ENCODE results near the gene TMEM59L. TPM values are rescaled to one million over a fixed set of nuclear protein-coding genes. Genes with fewer than 3 reads are reported as not detected.

The TMEM59L gene
- total RNA-seq, 1 donor from 2014 or later = 0.79 TPM

DNA sequence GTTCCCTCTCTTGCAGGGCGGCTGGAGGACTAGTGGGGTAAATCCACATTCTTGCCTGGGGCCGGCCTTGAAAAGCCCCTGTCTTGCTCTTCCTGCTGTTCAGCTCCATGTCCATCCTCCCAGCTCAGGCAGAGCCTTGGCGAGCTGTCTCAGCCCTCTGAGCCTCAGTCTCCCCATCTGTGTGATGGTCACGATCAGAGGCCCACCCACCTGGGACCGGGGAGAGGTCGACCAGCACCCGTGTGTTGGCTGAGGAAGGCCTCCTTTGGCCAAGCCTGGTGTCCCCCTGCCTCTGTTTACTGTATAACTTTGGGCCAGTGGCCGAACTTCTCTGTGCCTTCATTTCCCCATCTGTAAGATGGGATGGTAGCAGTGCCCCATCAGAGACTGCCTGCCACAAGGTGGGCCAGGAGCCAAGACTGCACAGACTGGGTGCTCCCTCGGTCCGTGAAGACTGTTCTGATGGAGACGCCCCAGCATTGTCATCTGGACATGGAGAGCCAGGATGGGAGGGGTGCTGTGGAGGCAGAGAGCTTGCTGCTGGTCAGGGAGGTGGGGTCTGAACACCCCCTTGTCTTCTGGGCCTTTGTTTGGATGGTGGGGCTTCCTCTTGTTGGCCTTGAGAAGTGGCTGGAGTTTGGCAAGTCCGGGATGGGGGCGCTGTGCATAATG lies 42.6 kb downstream of the TMEM59L start:
- H3K4me3 ChIP-seq (ENCODE audit: low read depth, low read length) = no peak overlapping the region
- DNase-seq (ENCODE audit: low read depth) (no peak), FAIRE-seq (no peak)
- peaks cover 8% of the 10 kb centered on the region for H3K27me3 ChIP-seq (ENCODE audit: control insufficient read depth, insufficient read depth, low read length)
- H3K36me3 ChIP-seq (ENCODE audit: control insufficient read depth, insufficient read depth, low read length) = no peaks in the 10 kb centered on the region
- TF ChIP-seq, protein P1, sequence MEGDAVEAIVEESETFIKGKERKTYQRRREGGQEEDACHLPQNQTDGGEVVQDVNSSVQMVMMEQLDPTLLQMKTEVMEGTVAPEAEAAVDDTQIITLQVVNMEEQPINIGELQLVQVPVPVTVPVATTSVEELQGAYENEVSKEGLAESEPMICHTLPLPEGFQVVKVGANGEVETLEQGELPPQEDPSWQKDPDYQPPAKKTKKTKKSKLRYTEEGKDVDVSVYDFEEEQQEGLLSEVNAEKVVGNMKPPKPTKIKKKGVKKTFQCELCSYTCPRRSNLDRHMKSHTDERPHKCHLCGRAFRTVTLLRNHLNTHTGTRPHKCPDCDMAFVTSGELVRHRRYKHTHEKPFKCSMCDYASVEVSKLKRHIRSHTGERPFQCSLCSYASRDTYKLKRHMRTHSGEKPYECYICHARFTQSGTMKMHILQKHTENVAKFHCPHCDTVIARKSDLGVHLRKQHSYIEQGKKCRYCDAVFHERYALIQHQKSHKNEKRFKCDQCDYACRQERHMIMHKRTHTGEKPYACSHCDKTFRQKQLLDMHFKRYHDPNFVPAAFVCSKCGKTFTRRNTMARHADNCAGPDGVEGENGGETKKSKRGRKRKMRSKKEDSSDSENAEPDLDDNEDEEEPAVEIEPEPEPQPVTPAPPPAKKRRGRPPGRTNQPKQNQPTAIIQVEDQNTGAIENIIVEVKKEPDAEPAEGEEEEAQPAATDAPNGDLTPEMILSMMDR (IDR thresholded peaks at IDR 0.05; ENCODE audit: insufficient read depth, low read length, severe bottlenecking) = no peak

DNA sequence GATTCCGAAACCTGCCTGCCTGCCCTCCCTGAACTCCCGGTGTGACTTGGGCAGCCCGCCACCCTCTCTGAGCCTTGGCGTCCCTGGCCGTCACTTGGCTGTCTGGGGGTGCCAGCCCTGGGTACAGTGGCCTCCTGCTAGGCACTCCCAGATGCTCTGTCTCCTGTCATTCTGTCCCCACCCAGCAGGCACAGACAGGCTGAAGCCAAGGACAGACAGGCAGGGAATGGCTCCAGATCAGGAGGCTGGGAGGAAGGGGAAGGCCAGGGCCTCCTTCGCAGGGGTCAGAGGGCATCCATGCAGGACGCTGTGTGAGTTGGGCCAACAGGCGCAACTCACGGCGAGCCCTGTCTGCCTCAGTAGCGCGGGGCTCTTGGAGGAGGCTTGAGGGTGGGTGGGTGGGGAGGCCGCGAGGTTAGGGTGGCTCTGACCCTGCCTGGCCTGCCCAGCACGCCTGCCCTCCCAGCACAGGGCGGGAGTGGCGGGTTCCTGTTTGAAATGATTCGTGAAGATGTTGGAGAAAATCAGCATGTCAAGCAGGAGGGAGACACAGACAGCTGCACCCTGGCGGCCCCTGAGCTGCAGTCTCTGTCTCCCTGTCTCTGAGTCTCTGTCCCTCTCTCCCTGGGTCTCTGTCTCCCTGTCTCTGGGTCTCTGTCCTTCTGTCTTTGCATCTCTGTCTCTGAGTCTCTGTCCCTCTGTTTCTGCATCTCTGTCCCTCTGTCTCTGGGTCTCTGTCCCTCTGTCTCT lies 43.8 kb downstream of the TMEM59L start:
- H3K4me3 ChIP-seq (ENCODE audit: low read depth, low read length) = no peak overlapping the region
- DNase-seq (ENCODE audit: low read depth) = no peak
- no peaks in the 10 kb centered on the region for H3K36me3 ChIP-seq (ENCODE audit: control insufficient read depth, insufficient read depth, low read length)
- peaks cover 8% of the 10 kb centered on the region for H3K27me3 ChIP-seq (ENCODE audit: control insufficient read depth, insufficient read depth, low read length)
- no peak for FAIRE-seq
- TF ChIP-seq, protein P1 (IDR thresholded peaks at IDR 0.05; ENCODE audit: insufficient read depth, low read length, severe bottlenecking) = no peak

DNA sequence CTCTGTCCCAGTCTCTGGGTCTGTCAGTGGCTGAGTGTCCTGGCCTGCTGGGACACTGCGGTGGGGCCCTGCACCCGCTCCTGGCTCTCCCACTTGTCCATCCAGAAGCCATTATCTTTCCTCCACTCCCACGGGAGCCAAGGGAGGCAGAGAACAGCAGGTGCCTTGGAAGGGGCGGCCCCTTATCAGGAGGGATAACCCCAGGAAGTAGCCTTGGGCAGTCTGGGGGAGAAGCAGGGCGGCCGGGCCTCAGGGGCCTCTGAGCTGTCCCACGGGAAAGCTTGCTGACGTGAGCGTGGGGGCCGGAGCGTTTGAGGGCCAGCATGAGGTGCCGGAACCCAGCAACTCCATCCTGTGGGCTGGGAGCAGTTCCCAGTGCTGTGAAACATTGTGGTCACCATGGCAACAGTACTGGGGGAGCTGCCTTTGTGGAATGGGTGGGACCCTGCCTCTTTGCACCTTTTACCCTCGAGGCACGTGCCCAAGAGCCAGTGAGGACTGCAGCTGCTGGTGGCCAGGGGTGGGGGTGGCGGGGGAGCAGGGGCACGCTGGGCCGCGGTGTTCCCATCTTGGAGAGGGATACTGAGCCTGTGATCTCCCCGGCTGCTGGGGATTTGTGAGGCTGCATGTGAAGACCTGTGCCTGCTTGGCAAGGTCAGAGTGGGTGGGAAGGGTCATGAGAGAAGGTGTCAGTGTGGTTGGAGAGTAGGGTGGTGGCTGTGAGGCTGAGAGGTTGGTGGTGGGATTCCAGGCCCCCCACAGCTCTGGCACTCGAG lies 45.1 kb downstream of the TMEM59L start:
- FAIRE-seq (no peak), DNase-seq (ENCODE audit: low read depth) (no peak)
- no peaks in the 10 kb centered on the region for H3K36me3 ChIP-seq (ENCODE audit: control insufficient read depth, insufficient read depth, low read length)
- TF ChIP-seq, protein P1 (IDR thresholded peaks at IDR 0.05; ENCODE audit: insufficient read depth, low read length, severe bottlenecking) = no peak
- H3K27me3 ChIP-seq (ENCODE audit: control insufficient read depth, insufficient read depth, low read length) = peaks cover 8% of the 10 kb centered on the region
- no peak overlapping the region for H3K4me3 ChIP-seq (ENCODE audit: low read depth, low read length)

DNA sequence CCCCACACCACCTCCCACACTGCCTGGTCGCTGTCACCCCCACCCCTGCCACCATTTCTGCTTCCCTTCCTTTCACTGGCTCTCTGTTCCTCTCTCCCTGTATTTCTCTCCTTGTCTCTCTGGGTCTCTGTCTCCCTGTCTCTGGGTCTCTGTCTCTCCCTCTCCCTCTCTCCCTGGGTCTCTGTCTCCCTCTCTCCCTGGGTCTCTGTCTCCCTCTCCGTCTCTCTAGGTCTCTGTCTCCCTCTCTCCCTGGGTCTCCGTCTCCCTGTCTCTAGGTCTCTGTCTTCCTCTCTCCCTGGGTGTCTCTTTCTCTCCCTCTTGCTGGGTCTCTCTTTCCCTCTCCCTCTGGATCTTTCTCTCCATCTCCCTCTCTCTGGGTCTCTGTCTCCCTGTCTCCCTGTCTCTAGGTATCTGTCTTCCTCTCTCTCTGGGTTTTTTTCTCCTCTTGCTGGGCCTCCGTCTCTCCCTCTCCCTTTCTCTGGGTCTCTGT lies 45.7 kb downstream of the TMEM59L start:
- DNase-seq (ENCODE audit: low read depth) (no peak), FAIRE-seq (no peak)
- Histone ChIP-seq H3K36me3 (ENCODE audit: control insufficient read depth, insufficient read depth, low read length) (no peaks in the 10 kb centered on the region), H3K4me3 (ENCODE audit: low read depth, low read length) (no peak overlapping the region), H3K27me3 (ENCODE audit: control insufficient read depth, insufficient read depth, low read length) (peaks cover 8% of the 10 kb centered on the region)
- TF ChIP-seq, protein P1 (IDR thresholded peaks at IDR 0.05; ENCODE audit: insufficient read depth, low read length, severe bottlenecking) = no peak

DNA sequence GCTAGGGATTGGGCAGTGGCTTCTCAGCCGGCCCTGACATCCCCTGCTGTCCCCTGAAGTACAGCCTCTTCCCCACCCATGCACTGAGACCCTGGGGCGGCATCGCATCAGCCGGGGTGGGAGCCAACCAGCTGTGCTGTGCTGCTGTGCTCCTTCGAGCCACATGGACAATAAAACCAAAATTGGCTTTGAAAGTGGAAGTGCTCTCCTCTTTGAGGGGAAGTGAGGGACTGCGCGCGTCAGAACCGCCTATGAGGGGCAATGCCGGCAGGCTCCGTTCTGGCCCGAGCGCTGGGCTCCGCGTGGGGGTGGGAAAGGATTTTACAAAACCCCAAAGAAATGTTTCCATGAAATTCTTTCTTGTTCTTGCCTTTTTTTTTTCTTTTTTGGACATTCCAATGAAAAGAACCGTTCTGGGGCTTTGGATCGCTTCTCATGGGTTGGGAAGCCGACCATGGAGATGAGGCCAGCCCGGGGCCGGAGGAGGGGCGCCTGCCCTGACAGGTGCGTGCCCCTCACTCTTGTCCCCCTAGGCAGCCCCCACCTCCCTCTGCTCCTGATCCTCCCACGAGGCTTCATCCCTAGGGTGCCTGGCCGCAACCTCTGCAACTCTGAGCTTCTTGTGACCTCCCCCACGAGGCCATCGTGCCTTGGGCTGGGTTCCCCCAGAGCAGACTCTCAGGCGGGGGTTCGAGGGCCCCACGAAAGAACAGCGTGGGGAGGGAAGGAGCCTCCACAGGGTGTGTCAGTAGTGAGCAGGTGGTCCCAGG lies 46.8 kb downstream of the TMEM59L start:
- TF ChIP-seq, protein P1 (IDR thresholded peaks at IDR 0.05; ENCODE audit: insufficient read depth, low read length, severe bottlenecking) = no peak
- FAIRE-seq = no peak

More for the DNA sequence above, 46.8 kb downstream of the TMEM59L start:
- Histone ChIP-seq H3K4me3 (ENCODE audit: low read depth, low read length) (no peak overlapping the region), H3K27me3 (ENCODE audit: control insufficient read depth, insufficient read depth, low read length) (peaks cover 8% of the 10 kb centered on the region), H3K36me3 (ENCODE audit: control insufficient read depth, insufficient read depth, low read length) (no peaks in the 10 kb centered on the region)
- no peak for DNase-seq (ENCODE audit: low read depth)
